HL-60/S4 treated with retinoic acid at 250 ng/mL for 4 days and 3 days (cell line): ENCODE data around the gene FSHB.
"Not testable (repeated sequence)": the region's sequence is repeated elsewhere in the genome, so short reads cannot be mapped to it uniquely, and the experiment has no call there.

ENCODE experiments used
- in situ Hi-C: fragments of 300-500 bp; cut with MboI; formaldehyde crosslinking; loops from 2 replicates; pipeline ENCODE4 v1.7.0; 2022; ENCODE audit warnings: low sequenced_read_pairs

The FSHB gene

DNA sequence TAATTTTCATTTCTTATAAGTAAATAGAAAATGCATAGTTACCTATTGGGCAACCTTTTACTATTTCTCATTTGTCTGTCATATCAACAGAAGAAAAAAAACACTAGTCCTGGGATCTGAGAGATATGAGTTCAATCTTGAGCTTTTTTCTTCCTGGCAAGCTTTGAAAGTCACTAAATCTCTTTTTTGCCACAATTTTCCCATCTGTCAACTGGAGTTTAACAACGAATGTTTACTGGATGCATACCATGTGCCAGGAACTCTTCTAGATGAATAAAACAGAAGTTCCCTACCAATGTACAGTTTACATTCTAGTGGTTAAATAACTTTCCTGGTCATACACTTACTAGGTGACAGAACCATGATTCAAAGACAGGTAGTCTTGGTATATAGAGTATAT lies 31.0 kb downstream of the FSHB start:
- in situ Hi-C loops, result no loop called here

DNA sequence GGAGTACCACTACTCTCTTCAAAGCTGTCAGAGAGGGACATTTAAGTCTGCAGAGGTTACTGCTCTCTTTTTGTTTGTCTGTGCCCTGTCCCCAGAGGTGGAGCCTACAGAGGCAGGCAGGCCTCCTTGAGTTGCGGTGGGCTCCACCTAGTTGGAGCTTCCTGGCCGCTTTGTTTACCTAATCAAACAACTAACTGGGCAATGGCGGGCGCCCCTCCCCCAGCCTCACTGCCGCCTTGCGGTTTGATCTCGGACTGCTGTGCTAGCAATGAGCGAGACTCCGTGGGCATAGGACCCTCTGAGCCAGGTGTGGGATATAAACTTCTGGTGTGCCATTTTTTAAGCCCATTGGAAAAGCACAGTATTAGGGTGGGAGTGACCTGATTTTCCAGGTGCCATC lies 37.8 kb downstream of the FSHB start:
- in situ Hi-C loops, result not testable (repeated sequence)

DNA sequence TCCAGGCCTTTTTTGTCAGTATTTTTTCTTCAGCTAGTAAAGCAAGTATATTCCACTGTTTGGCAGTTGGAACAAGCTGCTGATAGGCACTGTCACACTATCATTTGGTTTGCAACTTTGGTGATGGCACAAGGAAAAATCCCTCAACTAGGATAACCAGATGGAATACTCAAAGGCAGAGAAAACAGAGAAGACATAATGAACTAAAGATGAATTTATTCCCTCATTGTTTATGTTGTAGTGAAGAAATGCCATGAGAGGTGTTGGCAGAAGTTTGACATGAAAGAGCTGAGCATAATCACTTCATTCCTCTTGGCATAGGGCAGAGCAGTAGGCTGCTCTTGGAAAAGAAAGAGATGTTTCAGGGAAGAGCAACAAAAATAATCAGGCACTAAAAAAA lies 39.9 kb downstream of the FSHB start:
- in situ Hi-C loops, result no loop called here

DNA sequence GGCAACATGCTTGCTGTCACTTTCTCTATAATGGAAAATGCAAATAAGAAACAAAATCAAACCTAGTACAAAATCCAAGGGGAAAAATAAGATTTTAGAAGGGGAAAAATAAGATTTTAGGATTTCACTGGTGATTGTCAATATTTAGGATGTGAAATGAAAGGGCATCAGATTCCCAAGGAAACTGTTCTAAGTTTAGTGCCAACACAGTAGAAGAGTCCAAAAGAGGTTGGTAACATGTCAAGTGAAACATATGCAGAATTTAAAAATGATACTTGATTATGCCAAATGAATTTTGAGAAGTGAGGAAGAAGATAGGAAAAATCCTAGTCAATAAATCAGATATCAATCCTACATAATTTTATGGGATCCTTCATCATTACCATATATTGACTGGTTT lies 46.4 kb downstream of the FSHB start:
- in situ Hi-C loops, result no loop called here

DNA sequence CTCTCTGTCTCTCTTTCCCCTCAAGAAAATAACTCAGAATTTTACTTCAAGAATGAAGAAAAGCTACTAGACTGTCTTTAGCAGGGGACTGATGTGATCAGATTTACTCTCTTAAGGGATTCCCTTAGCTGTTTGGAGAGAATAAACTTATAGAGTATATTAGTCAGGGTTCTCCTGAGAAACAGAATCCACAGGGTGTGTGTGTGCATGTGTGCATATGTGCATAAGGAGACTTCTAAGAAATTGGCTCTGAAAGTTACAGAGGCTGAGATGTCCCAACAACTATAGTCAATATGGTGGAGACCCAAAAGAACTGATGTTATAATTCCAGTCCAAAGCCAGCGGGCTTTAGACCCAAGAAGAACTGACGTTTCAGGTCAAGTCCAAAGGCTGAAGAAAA lies 49.0 kb downstream of the FSHB start:
- in situ Hi-C loops, result no loop called here

DNA sequence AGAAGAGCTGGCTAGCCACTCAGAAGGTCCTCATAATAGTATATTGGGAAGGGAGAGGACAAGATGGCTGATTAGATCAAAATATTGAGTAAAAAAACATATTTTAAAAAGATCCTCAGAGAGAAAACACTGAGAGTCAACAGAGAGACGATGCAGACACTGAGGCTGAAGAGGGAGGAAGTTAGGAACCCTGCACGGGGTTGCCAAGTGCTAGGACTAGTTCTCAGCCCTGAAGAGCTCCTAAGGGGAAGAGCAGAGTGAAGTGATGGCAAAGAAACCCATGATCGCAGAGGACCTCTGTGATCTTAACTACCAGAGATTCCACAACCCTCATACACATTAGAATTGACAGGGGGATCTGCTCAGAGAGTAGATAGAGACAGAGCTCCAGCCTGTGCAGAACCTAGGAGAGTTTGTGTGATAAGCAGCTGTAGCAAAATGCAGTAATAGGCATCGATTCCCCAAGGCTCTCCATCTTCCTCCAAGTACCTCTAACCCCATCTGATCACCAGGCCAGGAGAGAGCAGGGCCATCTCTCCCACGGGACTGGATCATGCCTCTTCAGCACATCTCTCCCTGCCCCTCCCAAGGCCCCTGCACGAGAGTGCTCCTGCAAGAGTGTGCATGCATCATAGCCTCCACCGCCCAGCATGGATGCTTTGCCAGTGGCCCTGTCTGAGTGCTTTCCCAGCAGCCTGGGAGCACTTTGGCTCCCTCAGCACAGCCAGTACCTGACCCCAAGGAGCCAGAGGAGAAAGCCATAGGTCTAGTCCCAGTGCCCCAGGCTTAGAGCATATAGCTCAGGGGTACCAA lies 50.9 kb downstream of the FSHB start:
- in situ Hi-C loops, result no loop called here

DNA sequence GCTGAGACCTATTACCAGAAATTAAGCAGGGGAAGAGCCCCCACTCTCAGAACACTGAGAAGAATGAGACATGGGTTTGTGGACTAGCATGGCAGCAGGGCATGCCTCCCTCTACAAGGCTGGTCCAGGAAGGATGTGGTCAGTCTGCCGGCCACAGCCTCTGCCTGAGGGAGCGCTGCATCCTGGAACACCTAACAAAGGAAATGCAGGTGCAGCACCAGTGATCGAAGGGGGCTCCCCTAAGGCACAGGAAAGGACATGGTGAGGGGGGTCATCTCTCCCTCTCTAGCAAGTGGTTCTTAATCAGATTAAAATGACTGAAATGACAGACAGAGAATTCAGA lies 51.4 kb downstream of the FSHB start:
- in situ Hi-C loops, result no loop called here
